SU-DHL-6 (cell line): ENCODE data around the gene HELZ.

Experiments
- H2AFZ ChIP-seq: fragments of 200-600 bp; sonication (generic); 2 replicates; pipeline ENCODE4 v1.6.1; 2014; ENCODE audit warnings: low read depth, mild to moderate bottlenecking, moderate library complexity, mixed read lengths, antibody characterized with exemption, low read length; ENCODE audit not compliant: severe bottlenecking
- H3F3A ChIP-seq: fragments of 200-600 bp; shearing (Covaris generic); 2 replicates; pipeline ENCODE4 v1.6.0; 2016; ENCODE audit warnings: antibody characterized with exemption, mild to moderate bottlenecking; ENCODE audit not compliant: insufficient read depth
- H3K27ac ChIP-seq: fragments of 200-600 bp; sonication (generic); 2 replicates; pipeline ENCODE4 v1.5.1; 2016; ENCODE audit warnings: low read depth, mild to moderate bottlenecking, low read length, moderate library complexity, mixed read lengths
- H3K27me3 ChIP-seq: fragments of 200-600 bp; sonication (generic), shearing (Covaris generic); 2 replicates; pipeline ENCODE4 v1.6.0; 2014; ENCODE audit warnings: mild to moderate bottlenecking, low read length
- H3K36me3 ChIP-seq: fragments of 200-600 bp; sonication (generic); 2 replicates; pipeline ENCODE4 v1.6.1; 2014; ENCODE audit warnings: mild to moderate bottlenecking, low read length, mixed read lengths
- H3K4me2 ChIP-seq: fragments of 300-600, 200-600 bp; shearing (Covaris generic), sonication (generic); 2 replicates; pipeline ENCODE4 v1.6.0; 2014; ENCODE audit warnings: low read length, low read depth, mild to moderate bottlenecking; ENCODE audit not compliant: poor library complexity, severe bottlenecking
- H3K4me3 ChIP-seq: fragments of 200-600 bp; sonication (generic); 2 replicates; pipeline ENCODE4 v1.5.1; 2014; ENCODE audit warnings: antibody characterized with exemption, low read length, mild to moderate bottlenecking, mixed read lengths; ENCODE audit not compliant: insufficient read depth, poor library complexity, severe bottlenecking
- H3K79me2 ChIP-seq: fragments of 200-600 bp; sonication (generic); 2 replicates; pipeline ENCODE4 v1.6.1; 2014; ENCODE audit warnings: mild to moderate bottlenecking, low read length, moderate library complexity; ENCODE audit not compliant: insufficient read depth
- H3K9ac ChIP-seq: fragments of 200-600 bp; sonication (generic); 2 replicates; pipeline ENCODE4 v1.7.0; 2014; ENCODE audit warnings: mild to moderate bottlenecking, low read length
- H3K9me2 ChIP-seq: fragments of 200-600 bp; sonication (generic); replicated peaks from 2 replicates; pipeline ENCODE4 v1.6.1; 2014; ENCODE audit warnings: low read length; ENCODE audit not compliant: insufficient read depth
- H3K9me3 ChIP-seq: fragments of 200-600 bp; sonication (generic); 2 replicates; pipeline ENCODE4 v1.6.1; 2014; ENCODE audit warnings: low read length, mixed read lengths; ENCODE audit not compliant: insufficient read depth
- H4K20me1 ChIP-seq: fragments of 200-600 bp; sonication (generic); 2 replicates; pipeline ENCODE4 v1.6.1; 2014; ENCODE audit warnings: low read depth, mild to moderate bottlenecking, antibody characterized with exemption, low read length, moderate library complexity, mixed read lengths
- CTCF ChIP-seq: fragments of 200-600 bp; sonication (generic); IDR thresholded peaks from one replicate; pipeline ENCODE4 v1.5.1; 2017; ENCODE audit warnings: antibody characterized with exemption, mild to moderate bottlenecking, low read length, moderate library complexity; ENCODE audit not compliant: insufficient read depth, poor library complexity, severe bottlenecking
- EZH2phosphoT487 ChIP-seq: fragments of 200-600 bp; sonication (generic), shearing (Covaris generic); conservative IDR thresholded peaks from 2 replicates; pipeline ENCODE4 v1.6.1; 2018; ENCODE audit warnings: mild to moderate bottlenecking, antibody characterized with exemption, low read length, moderate library complexity, mixed read lengths

HELZ gene

GRCh38 chr17:67217446-67217845 is 27.6 kb downstream of the HELZ start:
- no peak overlapping the region for H2AFZ ChIP-seq
- no peaks in the 10 kb centered on the region for H4K20me1 ChIP-seq
- H3K9ac ChIP-seq: no peak overlapping the region
- H3K27ac ChIP-seq: no peak overlapping the region
- no peak overlapping the region for H3K4me2 ChIP-seq
- H3K9me2 ChIP-seq: no peaks in the 10 kb centered on the region
- TF ChIP-seq EZH2phosphoT487 (no peak), CTCF (no peak)
- no peaks in the 10 kb centered on the region for H3K9me3 ChIP-seq
- H3K4me3 ChIP-seq: no peak overlapping the region
- H3F3A ChIP-seq: 0 out of 2 replicates have a peak, but pooled peaks cover 3% of the 10 kb centered on the region
- peaks cover 34% of the 10 kb centered on the region for H3K79me2 ChIP-seq
- no peaks in the 10 kb centered on the region for H3K27me3 ChIP-seq
- H3K36me3 ChIP-seq: peaks cover 5% of the 10 kb centered on the region; the same call in 1 of the 2 replicates

- Histone ChIP-seq H3K36me3 (peaks cover 5% of the 10 kb centered on the region; the same call in 1 of the 2 replicates), H3K4me3 (no peak overlapping the region), H3K9ac (no peak overlapping the region), H2AFZ (no peak overlapping the region), H4K20me1 (no peaks in the 10 kb centered on the region), H3K79me2 (peaks cover 30% of the 10 kb centered on the region), H3K4me2 (no peak overlapping the region), H3K27ac (no peak overlapping the region), H3K27me3 (no peaks in the 10 kb centered on the region), H3K9me2 (no peaks in the 10 kb centered on the region), H3K9me3 (no peaks in the 10 kb centered on the region), H3F3A (0 out of 2 replicates have a peak, but pooled peaks cover 3% of the 10 kb centered on the region)
- TF ChIP-seq EZH2phosphoT487 (no peak), CTCF (no peak)
These were observed 28.2 kb downstream of the HELZ start for GRCh38 chr17:67216578-67217320.

- H3K4me2 ChIP-seq: no peak overlapping the region
- no peaks in the 10 kb centered on the region for H4K20me1 ChIP-seq
- no peak overlapping the region for H3K27ac ChIP-seq
- no peak overlapping the region for H3K4me3 ChIP-seq
- H3K9ac ChIP-seq: no peak overlapping the region
- no peak for TF ChIP-seq EZH2phosphoT487
- no peak for TF ChIP-seq CTCF
- H2AFZ ChIP-seq: no peak overlapping the region
- H3K36me3 ChIP-seq: peaks cover 5% of the 10 kb centered on the region; the same call in 1 of the 2 replicates
- no peaks in the 10 kb centered on the region for H3K9me3 ChIP-seq
- no peaks in the 10 kb centered on the region for H3K9me2 ChIP-seq
- H3K27me3 ChIP-seq: no peaks in the 10 kb centered on the region
- 0 out of 2 replicates have a peak, but pooled peaks cover 3% of the 10 kb centered on the region for H3F3A ChIP-seq
- peaks cover 24% of the 10 kb centered on the region for H3K79me2 ChIP-seq
These were observed 29.0 kb downstream of the HELZ start for GRCh38 chr17:67215991-67216421.
